CD4-positive, alpha-beta memory T cell (primary cell): Measurements from ENCODE around the gene COL18A1. TPM values are rescaled to one million over a fixed set of nuclear protein-coding genes. Genes with fewer than 3 reads are reported as not detected.
"Not testable (repeated sequence)": the region's sequence is repeated elsewhere in the genome, so short reads cannot be mapped to it uniquely, and the experiment has no call there.

Experiments
- CTCF ChIA-PET: fragments of 350-600 bp; sonication (Branson Sonifier 250); formaldehyde crosslinking; loops from one replicate; lab custom pipeline; 2021; ENCODE audit warnings: inconsistent platforms; ENCODE audit not compliant: partially characterized antibody; lab: Charles Lee
- POLR2A ChIA-PET: fragments of 350-600 bp; sonication (Branson Sonifier 250); formaldehyde crosslinking; loops from one replicate; lab custom pipeline; 2021; ENCODE audit not compliant: partially characterized antibody; lab: Charles Lee
- DNase-seq, 5 donors: peaks; one replicate each; pipeline versions ENCODE4 v3.0.0 to v3.0.0-alpha.2; 2020 to 2022; ENCODE audit warnings: mixed read lengths in 1 of 5
- H3K27ac ChIP-seq: one replicate; pipeline ENCODE4 v1.7.0; 2013; ENCODE audit warnings: low read depth, low read length
- H3K27me3 ChIP-seq: 2 replicates; pipeline ENCODE4 v1.7.0; 2013; ENCODE audit warnings: mild to moderate bottlenecking, low read length, moderate library complexity; ENCODE audit not compliant: insufficient read depth
- H3K36me3 ChIP-seq: 2 replicates; pipeline ENCODE4 v1.7.0; 2013; ENCODE audit warnings: mild to moderate bottlenecking, low read length, moderate library complexity; ENCODE audit not compliant: insufficient read depth
- H3K4me1 ChIP-seq: 2 replicates; pipeline ENCODE4 v1.7.0; 2013; ENCODE audit warnings: mild to moderate bottlenecking, low read length, moderate library complexity; ENCODE audit not compliant: insufficient read depth
- H3K4me3 ChIP-seq, 2 donors: one replicate each; pipeline ENCODE4 v1.7.0; 2013; ENCODE audit warnings: low read length in 2 of 2, mild to moderate bottlenecking in 1 of 2
- H3K9me3 ChIP-seq, 2 donors: one replicate each; pipeline ENCODE4 v1.7.0; 2013; ENCODE audit warnings: low read length in 2 of 2, control low read depth in 1 of 2; ENCODE audit not compliant: control insufficient read depth in 1 of 2
- H3K27ac Mint-ChIP-seq, 7 donors: one replicate each; pipeline ENCODE4 v1.8.0; 2020 to 2021; ENCODE audit warnings: mixed read lengths in 7 of 7, mild to moderate bottlenecking in 6 of 7, inconsistent platforms in 3 of 7, moderate library complexity in 3 of 7
- H3K27me3 Mint-ChIP-seq, 2 donors: one replicate each; pipeline ENCODE4 v1.8.0; 2020 to 2021; ENCODE audit warnings: mixed read lengths in 2 of 2
- H3K36me3 Mint-ChIP-seq, 2 donors: one replicate each; pipeline ENCODE4 v1.8.0; 2020 to 2021; ENCODE audit warnings: mixed read lengths in 2 of 2, inconsistent platforms in 1 of 2, mild to moderate bottlenecking in 1 of 2
- H3K4me1 Mint-ChIP-seq, 4 donors: one replicate each; pipeline ENCODE4 v1.8.0; 2020 to 2021; ENCODE audit warnings: mixed read lengths in 4 of 4, mild to moderate bottlenecking in 1 of 4
- H3K4me3 Mint-ChIP-seq, 8 donors: one replicate each; pipeline ENCODE4 v1.8.0; 2020 to 2021; ENCODE audit warnings: mixed read lengths in 8 of 8, mild to moderate bottlenecking in 7 of 8, moderate library complexity in 6 of 8, inconsistent platforms in 3 of 8
- H3K9me3 Mint-ChIP-seq, 8 donors: one replicate each; pipeline ENCODE4 v1.8.0; 2020 to 2021; ENCODE audit warnings: mixed read lengths in 8 of 8, mild to moderate bottlenecking in 5 of 8, inconsistent platforms in 3 of 8, moderate library complexity in 1 of 8
- intact Hi-C: fragments of 100-400 bp; cut with micrococcal nuclease; formaldehyde crosslinking; loops from one replicate; pipeline ENCODE4 v1.15.1; 2023
- polyA plus RNA-seq, 2 donors: library from polyadenylated mRNA; unstranded; fragments of 300-500 nt; fragmentation: Illumina TruSeq; gene quantifications; one replicate each; pipeline ENCODE4 v1.2.3, GENCODE V29; 2021
- total RNA-seq, 2 experiments: library from RNA; stranded (reverse); gene quantifications; one replicate each; pipeline ENCODE4 v1.2.3, GENCODE V29; 2021

COL18A1 gene
- total and polyA plus RNA-seq, 4 experiments from 2014 or later, result 0.43 to 4.5 (median 3.8) TPM

- Histone ChIP-seq H3K27ac (no peak overlapping the region), H3K27me3 (no peaks in the 10 kb centered on the region), H3K4me1 (no peaks in the 10 kb centered on the region), H3K4me3 (no peak overlapping the region), H3K9me3 (no peaks in the 10 kb centered on the region), H3K36me3 (no peaks in the 10 kb centered on the region)
- intact Hi-C loops, result no loop called here
- Mint-ChIP-seq H3K4me3 (no peak overlapping the region), H3K9me3 (peaks cover 0 to 37% (median 27%) of the 10 kb centered on the region in 8 donors), H3K36me3 (peaks cover 50% of the 10 kb centered on the region in 2 donors), H3K4me1 (peaks cover 0 to 2% (median 0%) of the 10 kb centered on the region in 4 donors), H3K27me3 (no peaks in the 10 kb centered on the region), H3K27ac (no peak overlapping the region)
- CTCF ChIA-PET, result no interaction called here
- POLR2A ChIA-PET, result no interaction called here
- DNase-seq, result peak in 1 of 5 donors; percentile 31
These were observed 118.6 kb downstream of the COL18A1 start for GRCh38 chr21:45523411-45524101.

- Mint-ChIP-seq H3K4me1 (no peaks in the 10 kb centered on the region), H3K27me3 (no peaks in the 10 kb centered on the region), H3K27ac (no peak overlapping the region), H3K4me3 (no peak overlapping the region), H3K36me3 (peaks cover 38 to 39% of the 10 kb centered on the region in 2 donors), H3K9me3 (peaks cover 0 to 25% (median 15%) of the 10 kb centered on the region in 8 donors)
- ChIA-PET POLR2A (no interaction called here), CTCF (no interaction called here)
- Histone ChIP-seq H3K27ac (no peak overlapping the region), H3K36me3 (peaks cover 5% of the 10 kb centered on the region), H3K4me3 (no peak overlapping the region), H3K9me3 (no peaks in the 10 kb centered on the region), H3K4me1 (no peaks in the 10 kb centered on the region), H3K27me3 (no peaks in the 10 kb centered on the region)
- intact Hi-C loops, result no loop called here
- peak in 1 of 5 donors; percentile 35 for DNase-seq
These were observed 119.8 kb downstream of the COL18A1 start for GRCh38 chr21:45524756-45525152.

- Mint-ChIP-seq H3K36me3 (peaks cover 33% of the 10 kb centered on the region in 2 donors), H3K4me1 (no peaks in the 10 kb centered on the region), H3K27me3 (no peaks in the 10 kb centered on the region), H3K9me3 (peaks cover 0 to 19% (median 9%) of the 10 kb centered on the region in 8 donors), H3K4me3 (no peak overlapping the region), H3K27ac (no peak overlapping the region)
- intact Hi-C loops, result no loop called here
- Histone ChIP-seq H3K27ac (no peak overlapping the region), H3K9me3 (no peaks in the 10 kb centered on the region), H3K36me3 (peaks cover 10% of the 10 kb centered on the region), H3K27me3 (no peaks in the 10 kb centered on the region), H3K4me1 (no peaks in the 10 kb centered on the region), H3K4me3 (no peak overlapping the region)
- ChIA-PET POLR2A (no interaction called here), CTCF (no interaction called here)
- peak in 1 of 5 donors; percentile 11 for DNase-seq
These were observed 120.4 kb downstream of the COL18A1 start for GRCh38 chr21:45525153-45525909.

GRCh38 chr21:45525910-45526306 is 120.9 kb downstream of the COL18A1 start:
- Histone ChIP-seq H3K27ac (no peak overlapping the region), H3K4me3 (no peak overlapping the region), H3K9me3 (no peaks in the 10 kb centered on the region), H3K36me3 (peaks cover 10% of the 10 kb centered on the region), H3K4me1 (no peaks in the 10 kb centered on the region), H3K27me3 (no peaks in the 10 kb centered on the region)
- Mint-ChIP-seq H3K27me3 (no peaks in the 10 kb centered on the region), H3K4me3 (no peak overlapping the region), H3K9me3 (peaks cover 0 to 14% (median 4%) of the 10 kb centered on the region in 8 donors), H3K36me3 (peaks cover 27 to 28% of the 10 kb centered on the region in 2 donors), H3K27ac (no peak overlapping the region), H3K4me1 (no peaks in the 10 kb centered on the region)
- ChIA-PET POLR2A (no interaction called here), CTCF (no interaction called here)
- DNase-seq, result peak in 1 of 5 donors; percentile 7
- intact Hi-C loops, result no loop called here

GRCh38 chr21:45527151-45527999 is 122.4 kb downstream of the COL18A1 start:
- H3K27me3 Mint-ChIP-seq, H3K4me1 ChIP-seq, H3K4me3 ChIP-seq, H3K27ac ChIP-seq, H3K27me3 ChIP-seq, intact Hi-C loops, CTCF ChIA-PET, H3K9me3 ChIP-seq, DNase-seq, POLR2A ChIA-PET, H3K9me3 Mint-ChIP-seq, H3K4me1 Mint-ChIP-seq, H3K4me3 Mint-ChIP-seq: not testable (repeated sequence)
- H3K36me3 ChIP-seq, result peaks cover 10% of the 10 kb centered on the region
- Mint-ChIP-seq H3K36me3 (peaks cover 12 to 17% of the 10 kb centered on the region in 2 donors), H3K27ac (peak overlapping the region in 2 of 7 donors; percentile 32 to 55)

GRCh38 chr21:45528028-45528705 is 123.2 kb downstream of the COL18A1 start:
- ChIA-PET POLR2A (no interaction called here), CTCF (no interaction called here)
- no peaks in the 10 kb centered on the region for H3K9me3 ChIP-seq
- Mint-ChIP-seq H3K4me3 (no peak overlapping the region), H3K36me3 (peaks cover 4 to 13% of the 10 kb centered on the region in 2 donors), H3K27ac (peak overlapping the region in 1 of 7 donors; percentile 32), H3K4me1 (peaks cover 3 to 13% (median 8%) of the 10 kb centered on the region in 4 donors), H3K27me3 (no peaks in the 10 kb centered on the region), H3K9me3 (no peaks in the 10 kb centered on the region)
- DNase-seq, result peak in 1 of 5 donors; percentile 7
- H3K27me3 ChIP-seq, result no peaks in the 10 kb centered on the region
- intact Hi-C loops, result no loop called here
- H3K27ac ChIP-seq, result no peak overlapping the region
- H3K36me3 ChIP-seq, result peaks cover 10% of the 10 kb centered on the region
- H3K4me3 ChIP-seq, result no peak overlapping the region
- peaks cover 8% of the 10 kb centered on the region for H3K4me1 ChIP-seq
